Measurements from ENCODE around the gene CCR5. TPM values are rescaled to one million over a fixed set of nuclear protein-coding genes. Genes with fewer than 3 reads are reported as not detected.

CCR5 gene
- total and polyA plus RNA-seq, 9 of the 15 experiments (the other 6 are each of a cell fraction or from before 2014, with no cell fraction given): not detected

GRCh38 chr3:46400000-46400734 is 29.4 kb downstream of the CCR5 start (continued):
- TF ChIP-seq GTF2A2 (tag; IDR thresholded peaks at IDR 0.05): no peak
- TF ChIP-seq E4F1 (CRISPR knock-in tag; IDR thresholded peaks at IDR 0.05; ENCODE audit: borderline replicate concordance): no peak
- TF ChIP-seq NKRF (IDR thresholded peaks at IDR 0.05; ENCODE audit: borderline replicate concordance): no peak
- no peak for TF ChIP-seq HLTF (IDR thresholded peaks at IDR 0.05)
- peak; percentile 58 for TF ChIP-seq NFIC (IDR thresholded peaks at IDR 0.05)
- TF ChIP-seq HBP1 (CRISPR knock-in tag; IDR thresholded peaks at IDR 0.05): 0 out of 2 replicates have a peak, but pooled peaks have one; percentile 61
- TF ChIP-seq ZNF609 (CRISPR knock-in tag; IDR thresholded peaks at IDR 0.05; ENCODE audit: borderline replicate concordance): no peak
- TF ChIP-seq ZNF785 (CRISPR knock-in tag; IDR thresholded peaks at IDR 0.05): no peak
- no peak for TF ChIP-seq ZFP91 (CRISPR knock-in tag; IDR thresholded peaks at IDR 0.05)
- TF ChIP-seq NFE2 (IDR thresholded peaks at IDR 0.05; ENCODE audit: low read depth): peak; percentile 90
- TF ChIP-seq XRCC4 (IDR thresholded peaks at IDR 0.05; ENCODE audit: extremely low read depth, insufficient read depth, insufficient read length): no peak
- TF ChIP-seq ZNF431 (CRISPR knock-in tag; IDR thresholded peaks at IDR 0.05): no peak
- TF ChIP-seq VEZF1 (CRISPR knock-in tag; IDR thresholded peaks at IDR 0.05): peak; percentile 87

Measured in K562 (cell line).